Fibroblast of mammary gland (primary cell): ENCODE data around the gene RFESD.

Experiments
- DNase-seq: peaks from one replicate; pipeline ENCODE4 v3.0.0-alpha.2; 2010; ENCODE audit warnings: low read depth
- H3K4me3 ChIP-seq: 2 replicates; pipeline ENCODE4 v1.5.1; 2011; ENCODE audit warnings: low read depth, mild to moderate bottlenecking, low read length, moderate library complexity; ENCODE audit not compliant: control insufficient read depth
- CTCF ChIP-seq: conservative IDR thresholded peaks from 2 replicates; pipeline ENCODE4 v1.5.1; 2011; ENCODE audit warnings: low read depth, low read length, inconsistent platforms; ENCODE audit not compliant: control insufficient read depth, insufficient read depth

The RFESD gene

GRCh38 chr5:95620030-95620869, 26.3 kb upstream of the RFESD start, which contains the start of gene GPR150:
GPR150 (plus strand) TSS chr5:95620087; CDS start chr5:95620276, 189 bp downstream.
- no peak for TF ChIP-seq CTCF
- peak; percentile 38 for DNase-seq
- peak within 1 kb of the TSS; percentile 52 for H3K4me3 ChIP-seq

GRCh38 chr5:95620870-95621838, 25.4 kb upstream of the RFESD start:
- no peak for DNase-seq
- no peak for TF ChIP-seq CTCF
- peak overlapping the region; percentile 21 for H3K4me3 ChIP-seq

- H3K4me3 ChIP-seq: no peak overlapping the region
- no peak for DNase-seq
Measured at GRCh38 chr5:95621839-95622629, 24.5 kb upstream of the RFESD start.

GRCh38 chr5:95623706-95624105, 22.9 kb upstream of the RFESD start:
- DNase-seq: no peak
- TF ChIP-seq CTCF: no peak
- H3K4me3 ChIP-seq: no peak overlapping the region

More at GRCh38 chr5:95621839-95622629, 24.5 kb upstream of the RFESD start:
- TF ChIP-seq CTCF: no peak

- no peak for DNase-seq
- no peak for TF ChIP-seq CTCF
- H3K4me3 ChIP-seq: no peak overlapping the region
Measured at GRCh38 chr5:95624368-95624767, 22.2 kb upstream of the RFESD start.

- DNase-seq: no peak
- no peak for TF ChIP-seq CTCF
- H3K4me3 ChIP-seq: no peak overlapping the region
Measured at GRCh38 chr5:95626701-95627100, 19.9 kb upstream of the RFESD start.
